HepG2 (cell line): ENCODE data around the gene GCN1. TPM values are rescaled to one million over a fixed set of nuclear protein-coding genes. Genes with fewer than 3 reads are reported as not detected.

ENCODE experiments used
- ARID4A ChIP-seq: sonication (generic); formaldehyde crosslinking; IDR thresholded peaks from 2 replicates; pipeline ENCODE4 v1.5.0; 2020; ENCODE audit warnings: mild to moderate bottlenecking, missing genetic modification reagents, borderline replicate concordance
- E2F2 ChIP-seq: sonication (generic); formaldehyde crosslinking; IDR thresholded peaks from 2 replicates; pipeline ENCODE4 v1.4.0; 2020; ENCODE audit warnings: missing genetic modification reagents, borderline replicate concordance
- ELF4 ChIP-seq: sonication (generic); formaldehyde crosslinking; IDR thresholded peaks from 2 replicates; pipeline ENCODE4 v1.5.0; 2020; ENCODE audit warnings: missing genetic modification reagents, mild to moderate bottlenecking, moderate library complexity, borderline replicate concordance
- HBP1 ChIP-seq: IDR thresholded peaks from 2 replicates; pipeline ENCODE4 v1.6.1; 2016; ENCODE audit warnings: low read depth, control low read depth
- HHEX ChIP-seq: IDR thresholded peaks from 2 replicates; pipeline ENCODE4 v1.6.1; 2016; ENCODE audit warnings: control low read depth
- JDP2 ChIP-seq: sonication (generic); formaldehyde crosslinking; IDR thresholded peaks from 2 replicates; pipeline ENCODE4 v1.8.1; 2022; ENCODE audit warnings: missing genetic modification reagents, borderline replicate concordance
- MAZ ChIP-seq, 2 experiments: sonication (generic) in 1 of 2; formaldehyde crosslinking in 1 of 2; IDR thresholded peaks; 2 replicates each; pipeline versions ENCODE4 v1.5.0 to v1.6.1; 2012 to 2020; ENCODE audit warnings: low read depth in 2 of 2, mild to moderate bottlenecking in 2 of 2, borderline replicate concordance in 1 of 2, improper control_type of control experiment in 1 of 2, low read length in 1 of 2, missing genetic modification reagents in 1 of 2, moderate library complexity in 1 of 2
- PHF20 ChIP-seq: sonication (generic); formaldehyde crosslinking; IDR thresholded peaks from 2 replicates; pipeline ENCODE4 v1.5.0; 2020; ENCODE audit warnings: mild to moderate bottlenecking, missing genetic modification reagents
- PREB ChIP-seq: sonication (generic); formaldehyde crosslinking; IDR thresholded peaks from 2 replicates; pipeline ENCODE4 v1.4.0; 2020; ENCODE audit warnings: missing genetic modification reagents
- TOPORS ChIP-seq: sonication (generic); formaldehyde crosslinking; IDR thresholded peaks from 2 replicates; pipeline ENCODE4 v1.8.0; 2023; ENCODE audit warnings: mild to moderate bottlenecking, missing genetic modification reagents
- ZBTB43 ChIP-seq: sonication (generic); formaldehyde crosslinking; conservative IDR thresholded peaks from 2 replicates; pipeline ENCODE4 v1.4.0; 2020; ENCODE audit warnings: missing genetic modification reagents
- ZFYVE20 ChIP-seq: sonication (generic); formaldehyde crosslinking; IDR thresholded peaks from 2 replicates; pipeline ENCODE4 v1.8.0; 2023; ENCODE audit warnings: low read depth, mild to moderate bottlenecking, moderate library complexity, missing genetic modification reagents, borderline replicate concordance
- ZNF382 ChIP-seq: sonication (generic); formaldehyde crosslinking; IDR thresholded peaks from 2 replicates; pipeline ENCODE4 v1.5.0; 2020; ENCODE audit warnings: missing genetic modification reagents, mild to moderate bottlenecking, borderline replicate concordance
- ZNF747 ChIP-seq: sonication (generic); formaldehyde crosslinking; IDR thresholded peaks from 2 replicates; pipeline ENCODE4 v1.8.1; 2023; ENCODE audit warnings: missing genetic modification reagents, mild to moderate bottlenecking, borderline replicate concordance
- ZNF75D ChIP-seq: sonication (generic); formaldehyde crosslinking; IDR thresholded peaks from 2 replicates; pipeline ENCODE4 v1.8.1; 2023; ENCODE audit warnings: missing genetic modification reagents, mild to moderate bottlenecking, borderline replicate concordance
- ZNF768 ChIP-seq: sonication (generic); formaldehyde crosslinking; IDR thresholded peaks from 2 replicates; pipeline ENCODE4 v1.4.0; 2020; ENCODE audit warnings: missing genetic modification reagents
- polyA plus RNA-seq, 8 experiments: library from polyadenylated mRNA; depleted of rRNA in 3 of 8; stranded (reverse) in 7 of 8; unstranded in 1 of 8; fragments of >200 nt; fragmentation: Illumina TruSeq in 4 of 8; extraction: Trizol in 4 of 8; gene quantifications; 2 replicates each; pipeline versions ENCODE4 v1.2.1 to v1.2.3, GENCODE V29; 2011 to 2016; ENCODE audit warnings: low read depth in 4 of 8, missing spikeins in 1 of 8, mixed read lengths in 1 of 8; ENCODE audit not compliant: insufficient read depth in 1 of 8
- total RNA-seq, 5 experiments: library from RNA; depleted of rRNA; stranded (reverse); fragments of >200 nt; fragmentation: Illumina TruSeq; extraction: Trizol; gene quantifications; 2 replicates each; pipeline ENCODE4 v1.2.3, GENCODE V29; 2016; ENCODE audit warnings: low read depth in 1 of 5

Gene GCN1
- total and polyA plus RNA-seq, 2 of the 13 experiments (the other 11 are each of a cell fraction or from before 2014, with no cell fraction given): 58.2 to 83.0 TPM

GRCh38 chr12:120086801-120087621 lies 107.5 kb downstream of the GCN1 start (continued):
- no peak for TF ChIP-seq JDP2
- TF ChIP-seq PHF20 (CRISPR knock-in tag): 0 out of 2 replicates have a peak, but pooled peaks have one; percentile 43
- peak; percentile 68; the same call in 1 of the 2 replicates for TF ChIP-seq ZNF768 (CRISPR knock-in tag)
- no peak for TF ChIP-seq E2F2
- no peak for TF ChIP-seq ZNF382 (CRISPR knock-in tag)
- TF ChIP-seq HHEX: no peak
- no peak for TF ChIP-seq ELF4
- no peak for TF ChIP-seq TOPORS (CRISPR knock-in tag)
- no peak for TF ChIP-seq ZNF75D (CRISPR knock-in tag)
- no peak for TF ChIP-seq PREB (CRISPR knock-in tag)
- TF ChIP-seq ZFYVE20 (CRISPR knock-in tag): no peak
- TF ChIP-seq HBP1 (CRISPR knock-in tag): no peak; the same call in 1 of the 2 replicates
- TF ChIP-seq MAZ (IDR thresholded peaks at IDR 0.05; ENCODE audit: borderline replicate concordance, low read depth, low read length): peak; percentile 59; the same call in 1 of the 2 replicates
- peak; percentile 38; the same call in 1 of the 2 replicates for TF ChIP-seq MAZ (CRISPR knock-in tag; IDR thresholded peaks at IDR 0.05; ENCODE audit: low read depth)
- TF ChIP-seq ZNF747: no peak; the same call in 1 of the 2 replicates
- TF ChIP-seq ARID4A (CRISPR knock-in tag): peak; percentile 98
- TF ChIP-seq ZBTB43 (CRISPR knock-in tag): no peak; the same call in 1 of the 2 replicates
